Measurements from ENCODE around the gene C16orf92.
A peak's percentile ranks its signal among the peaks of the same experiment; 100 is the strongest.

Gene C16orf92

GRCh38 chr16:30022887-30023286, at the start of gene C16orf92:
C16orf92 (plus strand) TSS chr16:30023198; CDS start chr16:30023341, 143 bp downstream.
- Histone ChIP-seq H3K36me3 (ENCODE audit: insufficient read depth, insufficient read length, low read length) (no peaks in the 10 kb centered on the region), H3K9ac (ENCODE audit: insufficient read length, low read depth) (no peak within 1 kb of the TSS), H3K4me1 (ENCODE audit: insufficient read depth, insufficient read length) (peaks cover 10% of the 10 kb centered on the region), H3K27me3 (ENCODE audit: insufficient read depth, insufficient read length) (no peaks in the 10 kb centered on the region), H3K9me3 (ENCODE audit: insufficient read depth, low read length) (no peaks in the 10 kb centered on the region), H3K4me3 (ENCODE audit: insufficient read length, low read depth) (no peak within 1 kb of the TSS)
- DNase-seq (ENCODE audit: low read depth, low spot score): no peak
- TF ChIP-seq YY1 (IDR thresholded peaks at IDR 0.05; ENCODE audit: insufficient read depth, insufficient read length) (no peak), ZNF274 (IDR thresholded peaks at IDR 0.05; ENCODE audit: low read depth, low read length) (no peak), SUZ12 (IDR thresholded peaks at IDR 0.05; ENCODE audit: extremely low read depth, insufficient read depth, insufficient read length) (no peak)

DNA sequence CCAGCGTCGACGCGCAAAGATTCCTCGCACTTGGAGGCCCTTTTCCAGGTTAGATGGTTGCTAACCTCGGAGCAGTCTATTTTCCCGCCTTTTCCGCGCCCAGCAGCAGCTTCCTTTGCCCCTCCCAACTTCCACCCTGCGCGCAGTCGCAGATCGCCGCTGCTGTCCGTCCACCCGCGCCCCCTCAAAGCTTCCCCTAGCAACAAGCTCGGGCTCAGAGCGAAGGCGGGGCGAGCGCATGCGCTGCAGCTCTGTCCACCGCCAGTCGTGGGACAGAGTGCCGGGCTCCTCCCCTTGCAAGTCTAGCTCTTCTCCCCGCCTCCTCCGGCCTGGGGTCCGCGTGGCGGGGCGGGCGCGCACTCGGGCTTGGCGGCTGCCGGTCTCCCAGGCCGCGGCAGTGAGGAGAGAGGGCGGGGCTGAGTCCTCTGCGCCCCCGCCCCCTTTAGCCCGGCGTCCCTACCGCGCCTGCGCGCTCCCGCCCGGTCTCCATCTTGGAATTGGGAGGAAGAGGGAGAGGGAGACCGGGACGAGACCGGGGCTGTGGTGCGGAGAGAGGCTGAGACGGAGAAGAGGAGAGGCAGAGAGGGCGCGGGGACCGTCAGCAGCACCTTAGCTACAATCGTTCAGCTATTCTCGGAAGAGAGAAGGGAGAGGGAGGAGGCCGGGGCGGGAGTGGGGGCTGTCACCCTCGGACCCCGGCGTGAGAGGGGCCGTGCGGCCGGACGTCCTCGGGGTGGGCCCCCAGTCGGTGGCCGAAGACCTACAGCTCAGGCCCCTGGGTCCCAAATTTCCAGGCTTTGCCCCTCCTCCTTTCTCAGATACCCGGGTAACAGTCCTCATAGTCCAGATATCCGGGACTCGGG, 49.4 kb upstream of the C16orf92 start, which contains the start of gene TAOK2:
TSS of gene TAOK2 (plus strand) at position 485 of the 863 bp plus-strand sequence. CDS start 3,905 bp downstream, outside the sequence.
- peaks cover 10% of the 10 kb centered on the region for H3K27me3 ChIP-seq (ENCODE audit: insufficient read depth, insufficient read length)

DNA sequence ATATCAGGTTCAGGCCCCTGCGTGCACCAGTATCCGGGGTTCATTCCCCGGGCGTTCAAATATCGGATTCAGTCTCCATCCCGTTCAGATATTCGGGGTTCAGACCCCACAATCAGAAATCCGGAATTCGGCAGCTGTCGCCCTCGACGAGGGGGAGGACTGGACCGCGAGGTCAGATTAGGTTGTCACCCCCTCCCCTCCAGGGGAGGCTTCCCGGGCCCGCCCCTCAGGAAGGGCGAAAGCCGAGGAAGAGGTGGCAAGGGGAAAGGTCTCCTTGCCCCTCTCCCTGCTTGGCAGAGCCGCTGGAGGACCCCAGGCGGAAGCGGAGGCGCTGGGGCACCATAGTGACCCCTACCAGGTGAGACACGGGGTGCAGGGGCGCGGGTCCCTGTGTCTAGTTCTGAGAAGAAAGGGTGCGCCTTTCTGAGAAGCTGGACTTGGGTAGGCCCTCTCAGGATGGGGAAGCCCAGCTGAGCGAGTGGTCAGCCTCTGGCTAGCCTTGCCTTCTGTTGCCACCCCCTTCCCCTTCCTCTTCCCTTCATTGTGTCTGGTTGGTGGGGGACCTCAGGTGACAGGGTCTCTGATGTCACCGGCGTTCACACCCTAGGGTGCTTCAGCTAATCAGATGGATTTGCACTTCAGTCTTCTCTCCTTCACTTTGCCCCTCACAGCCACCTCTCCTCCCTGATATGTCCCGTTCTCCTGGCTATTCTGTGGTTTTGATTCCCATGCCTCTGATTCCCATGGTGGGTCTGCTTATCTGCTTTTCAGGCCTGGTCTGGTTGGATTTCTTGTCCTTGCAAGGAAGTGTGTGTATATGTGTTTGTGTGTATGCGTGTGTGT, 48.5 kb upstream of the C16orf92 start:
- Histone ChIP-seq H3K9ac (ENCODE audit: insufficient read length, low read depth) (peak overlapping the region; percentile 97), H3K27me3 (ENCODE audit: insufficient read depth, insufficient read length) (peaks cover 10% of the 10 kb centered on the region), H3K4me1 (ENCODE audit: insufficient read depth, insufficient read length) (peaks cover 7% of the 10 kb centered on the region), H3K9me3 (ENCODE audit: insufficient read depth, low read length) (peaks cover 16% of the 10 kb centered on the region), H3K36me3 (ENCODE audit: insufficient read depth, insufficient read length, low read length) (peaks cover 44% of the 10 kb centered on the region), H3K4me3 (ENCODE audit: insufficient read length, low read depth) (peak overlapping the region; percentile 89)
- no peak for DNase-seq (ENCODE audit: low read depth, low spot score)
- TF ChIP-seq ZNF274 (IDR thresholded peaks at IDR 0.05; ENCODE audit: low read depth, low read length) (no peak), SUZ12 (IDR thresholded peaks at IDR 0.05; ENCODE audit: extremely low read depth, insufficient read depth, insufficient read length) (no peak), YY1 (IDR thresholded peaks at IDR 0.05; ENCODE audit: insufficient read depth, insufficient read length) (no peak)

More for the DNA sequence above, 49.4 kb upstream of the C16orf92 start, which contains the start of gene TAOK2:
- TF ChIP-seq ZNF274 (IDR thresholded peaks at IDR 0.05; ENCODE audit: low read depth, low read length) (no peak), YY1 (IDR thresholded peaks at IDR 0.05; ENCODE audit: insufficient read depth, insufficient read length) (peak; percentile 57)
- H3K4me3 ChIP-seq (ENCODE audit: insufficient read length, low read depth): peak within 1 kb of the TSS; percentile 89
- H3K36me3 ChIP-seq (ENCODE audit: insufficient read depth, insufficient read length, low read length): peaks cover 42% of the 10 kb centered on the region
- H3K4me1 ChIP-seq (ENCODE audit: insufficient read depth, insufficient read length): peaks cover 7% of the 10 kb centered on the region
- H3K9ac ChIP-seq (ENCODE audit: insufficient read length, low read depth): peak within 1 kb of the TSS; percentile 97
- DNase-seq (ENCODE audit: low read depth, low spot score): peak; percentile 99
- peaks cover 16% of the 10 kb centered on the region for H3K9me3 ChIP-seq (ENCODE audit: insufficient read depth, low read length)

DNA sequence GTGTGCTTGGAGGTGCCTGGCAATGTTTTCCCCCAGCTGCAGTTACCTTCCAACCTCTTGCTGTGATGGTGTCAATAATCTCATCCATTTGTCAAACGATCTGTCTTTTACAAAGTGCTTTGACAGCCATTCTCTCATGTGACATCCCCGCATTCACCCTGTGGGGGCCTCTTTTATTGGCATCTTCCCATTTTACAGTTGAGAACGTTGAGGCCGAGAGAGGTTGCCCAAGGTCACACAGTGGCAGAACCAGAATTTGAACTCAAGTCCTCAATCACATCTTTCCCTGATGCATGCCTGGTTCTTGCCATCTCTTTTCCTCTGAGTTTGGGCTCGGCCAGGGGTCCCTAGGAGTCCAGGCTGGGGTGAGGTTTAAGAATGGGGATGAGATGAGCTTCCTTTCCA, 47.9 kb upstream of the C16orf92 start:
- no peak for TF ChIP-seq ZNF274 (IDR thresholded peaks at IDR 0.05; ENCODE audit: low read depth, low read length)
- TF ChIP-seq SUZ12 (IDR thresholded peaks at IDR 0.05; ENCODE audit: extremely low read depth, insufficient read depth, insufficient read length): no peak
- no peak for TF ChIP-seq YY1 (IDR thresholded peaks at IDR 0.05; ENCODE audit: insufficient read depth, insufficient read length)
- Histone ChIP-seq H3K36me3 (ENCODE audit: insufficient read depth, insufficient read length, low read length) (peaks cover 47% of the 10 kb centered on the region), H3K27me3 (ENCODE audit: insufficient read depth, insufficient read length) (peaks cover 10% of the 10 kb centered on the region), H3K9ac (ENCODE audit: insufficient read length, low read depth) (peak overlapping the region; percentile 97), H3K9me3 (ENCODE audit: insufficient read depth, low read length) (peaks cover 16% of the 10 kb centered on the region), H3K4me3 (ENCODE audit: insufficient read length, low read depth) (peak overlapping the region; percentile 89), H3K4me1 (ENCODE audit: insufficient read depth, insufficient read length) (peaks cover 7% of the 10 kb centered on the region)
- no peak for DNase-seq (ENCODE audit: low read depth, low spot score)

DNA sequence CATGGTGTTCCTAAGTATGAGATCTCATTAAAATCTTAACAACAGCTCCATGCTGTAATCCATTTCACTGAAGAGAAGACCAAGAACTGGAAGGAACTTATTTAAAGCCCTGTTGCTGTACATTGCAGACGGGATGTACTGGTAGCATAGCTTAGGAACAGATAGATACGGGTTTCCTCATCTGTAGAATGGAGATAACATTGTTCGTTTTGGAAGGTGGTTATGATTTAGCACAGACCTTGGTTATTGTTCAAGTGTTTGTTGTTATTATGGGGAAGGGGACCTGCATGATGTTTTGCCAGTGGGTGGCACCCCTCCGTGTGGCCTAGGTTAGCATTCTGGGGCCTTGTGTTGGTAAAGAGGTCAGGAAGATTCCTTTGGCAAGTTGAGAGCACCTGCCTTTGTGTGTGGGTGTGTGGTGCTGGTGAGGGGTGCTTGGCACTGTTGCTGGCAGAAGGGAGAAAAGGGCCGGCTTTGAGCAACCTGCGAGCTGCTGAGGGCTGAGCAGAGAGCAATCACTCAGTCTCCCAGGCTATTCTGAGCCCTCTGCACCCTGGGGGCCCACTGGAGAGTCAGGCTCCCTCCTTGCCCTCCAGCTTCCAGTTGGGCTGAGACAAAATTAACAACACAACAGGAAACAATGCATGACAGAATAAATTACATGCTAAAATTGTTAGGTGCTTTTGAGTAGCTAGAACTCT, 47.0 kb upstream of the C16orf92 start:
- Histone ChIP-seq H3K27me3 (ENCODE audit: insufficient read depth, insufficient read length) (peaks cover 10% of the 10 kb centered on the region), H3K4me3 (ENCODE audit: insufficient read length, low read depth) (peak overlapping the region; percentile 16), H3K9me3 (ENCODE audit: insufficient read depth, low read length) (peaks cover 16% of the 10 kb centered on the region), H3K4me1 (ENCODE audit: insufficient read depth, insufficient read length) (peaks cover 7% of the 10 kb centered on the region), H3K9ac (ENCODE audit: insufficient read length, low read depth) (peak overlapping the region; percentile 58), H3K36me3 (ENCODE audit: insufficient read depth, insufficient read length, low read length) (peaks cover 55% of the 10 kb centered on the region)
- no peak for DNase-seq (ENCODE audit: low read depth, low spot score)
- no peak for TF ChIP-seq SUZ12 (IDR thresholded peaks at IDR 0.05; ENCODE audit: extremely low read depth, insufficient read depth, insufficient read length)
- no peak for TF ChIP-seq YY1 (IDR thresholded peaks at IDR 0.05; ENCODE audit: insufficient read depth, insufficient read length)
- TF ChIP-seq ZNF274 (IDR thresholded peaks at IDR 0.05; ENCODE audit: low read depth, low read length): no peak

- no peak for TF ChIP-seq SUZ12 (IDR thresholded peaks at IDR 0.05; ENCODE audit: extremely low read depth, insufficient read depth, insufficient read length)
- no peak for TF ChIP-seq YY1 (IDR thresholded peaks at IDR 0.05; ENCODE audit: insufficient read depth, insufficient read length)
- TF ChIP-seq ZNF274 (IDR thresholded peaks at IDR 0.05; ENCODE audit: low read depth, low read length): no peak
- Histone ChIP-seq H3K4me1 (ENCODE audit: insufficient read depth, insufficient read length) (peaks cover 7% of the 10 kb centered on the region), H3K9me3 (ENCODE audit: insufficient read depth, low read length) (peaks cover 11% of the 10 kb centered on the region), H3K4me3 (ENCODE audit: insufficient read length, low read depth) (no peak overlapping the region), H3K9ac (ENCODE audit: insufficient read length, low read depth) (no peak overlapping the region), H3K36me3 (ENCODE audit: insufficient read depth, insufficient read length, low read length) (peaks cover 57% of the 10 kb centered on the region), H3K27me3 (ENCODE audit: insufficient read depth, insufficient read length) (peaks cover 8% of the 10 kb centered on the region)
- no peak for DNase-seq (ENCODE audit: low read depth, low spot score)
Measured at GRCh38 chr16:29977063-29977825, 45.8 kb upstream of the C16orf92 start.
